HAP-1 (cell line): ENCODE results near the gene DEFB131B.

ENCODE experiments used
- DNase-seq, 2 experiments: peaks; one replicate each; pipeline ENCODE4 v3.0.0-alpha.2; 2016 to 2020; ENCODE audit warnings: low spot score in 2 of 2
- H3K27me3 ChIP-seq: fragments of 250-450 bp; sonication (Bioruptor Pico); 2 replicates; pipeline ENCODE4 v1.5.1; 2020; ENCODE audit warnings: low read depth, mild to moderate bottlenecking, moderate library complexity
- H3K36me3 ChIP-seq: fragments of 250-450 bp; sonication (Bioruptor Pico); replicated peaks from 2 replicates; pipeline ENCODE4 v1.5.1; 2020; ENCODE audit warnings: mild to moderate bottlenecking
- H3K4me1 ChIP-seq: fragments of 250-450 bp; sonication (Bioruptor Pico); 2 replicates; pipeline ENCODE4 v1.5.1; 2020; ENCODE audit warnings: mild to moderate bottlenecking
- H3K4me3 ChIP-seq: fragments of 250-450 bp; sonication (Bioruptor Pico); 2 replicates; pipeline ENCODE4 v1.5.1; 2020; ENCODE audit warnings: mild to moderate bottlenecking, moderate library complexity
- H3K9me3 ChIP-seq: fragments of 250-450 bp; sonication (Bioruptor Pico); 2 replicates; pipeline ENCODE4 v1.5.1; 2020; ENCODE audit warnings: mild to moderate bottlenecking, moderate library complexity
- in situ Hi-C: fragments of 300-500 bp; cut with MboI; formaldehyde crosslinking; loops from 3 replicates; pipeline ENCODE4 v1.14.3; 2020; ENCODE audit warnings: low sequenced_read_pairs, inconsistent platforms, mixed read lengths

DEFB131B gene

DNA sequence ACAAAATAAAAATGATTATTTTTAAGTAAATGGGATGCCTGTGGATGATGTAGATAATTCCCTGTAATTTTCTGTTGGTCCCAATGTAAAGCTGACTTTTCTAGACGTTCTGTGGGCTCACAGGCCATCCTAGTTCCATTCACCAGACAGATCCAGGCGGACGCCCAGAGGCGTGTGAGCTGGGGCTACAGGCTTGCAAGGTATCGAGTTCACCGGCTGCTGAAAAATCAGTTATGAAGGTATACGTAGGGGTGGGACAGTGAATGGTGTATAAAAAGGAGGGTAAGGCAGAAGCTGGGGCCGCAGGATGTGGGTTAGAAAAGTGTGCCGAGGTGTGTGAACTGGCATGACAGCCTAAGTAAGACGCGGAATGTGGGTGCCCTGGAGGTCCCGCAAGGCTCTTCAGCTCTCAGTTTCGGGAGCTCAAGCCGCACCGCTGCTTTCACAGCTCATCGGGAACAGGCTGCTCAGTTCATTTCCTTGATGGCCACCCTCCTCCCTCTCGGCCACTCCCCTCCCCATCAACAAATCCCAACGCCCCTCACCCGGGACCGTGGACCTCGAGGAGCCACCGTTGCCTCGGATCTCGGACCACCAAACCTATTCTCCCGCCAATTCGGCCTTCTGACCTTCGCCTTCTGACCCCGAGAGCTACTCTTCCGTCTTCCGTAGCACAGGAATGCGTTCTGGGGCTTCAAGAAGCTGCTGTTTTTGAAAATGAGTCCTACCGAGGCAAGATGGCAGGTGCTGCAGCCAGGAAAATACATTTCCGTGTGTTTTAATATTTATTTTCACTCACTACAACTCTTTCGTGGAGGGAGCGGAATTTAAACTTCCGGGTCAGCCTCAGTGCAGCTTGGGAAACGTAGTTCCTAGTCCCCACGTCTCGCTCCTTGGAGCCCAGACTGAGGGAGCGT is 49.8 kb downstream of the DEFB131B start, which contains the start of gene XNDC1N:
TSS of gene XNDC1N (minus strand) at position 775 of the 917 bp plus-strand sequence. CDS start 5,241 bp downstream, outside the sequence.
- Histone ChIP-seq H3K4me1 (peaks cover 12% of the 10 kb centered on the region), H3K9me3 (no peaks in the 10 kb centered on the region), H3K36me3 (peaks cover 11% of the 10 kb centered on the region), H3K27me3 (no peaks in the 10 kb centered on the region), H3K4me3 (peak within 1 kb of the TSS; percentile 80)
- in situ Hi-C loops, result no loop called here
- DNase-seq, result peak; percentile 81 to 84

DNA sequence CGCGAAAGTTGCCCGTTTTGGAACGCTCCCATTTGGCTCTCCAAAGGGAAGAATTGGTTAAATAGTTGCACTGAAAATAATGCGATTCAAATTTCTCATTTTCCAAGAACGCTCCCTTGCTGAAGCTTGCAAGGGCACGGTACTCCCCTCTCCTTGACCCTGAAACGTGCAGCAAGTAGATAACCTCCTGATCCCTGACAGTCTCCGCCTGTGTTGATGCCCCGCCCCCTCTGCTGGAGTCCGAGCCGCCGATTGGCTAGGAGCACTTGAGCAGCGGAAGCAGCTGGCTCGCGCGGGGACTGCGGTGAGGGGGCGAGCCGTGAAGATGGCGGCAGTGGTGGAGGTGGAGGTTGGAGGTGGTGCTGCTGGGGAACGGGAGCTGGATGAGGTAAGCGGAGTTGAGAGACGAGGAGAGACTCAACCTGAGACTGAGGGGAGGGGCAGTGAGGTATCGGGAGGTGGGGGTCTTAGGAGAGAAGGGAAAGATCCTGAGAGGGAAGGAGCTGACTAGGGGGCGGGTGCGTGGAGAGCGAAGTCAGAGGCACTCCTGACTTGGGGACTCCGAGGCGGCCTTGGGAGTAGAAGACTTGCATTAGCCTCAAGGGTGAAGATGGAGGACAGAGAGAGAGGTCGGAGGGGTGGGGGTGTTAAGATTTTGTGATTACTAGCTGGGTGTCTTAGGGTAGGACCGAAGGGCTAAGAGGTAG is 50.6 kb downstream of the DEFB131B start, which contains the start of gene RNF121:
TSS of gene RNF121 (plus strand) at position 310 of the 707 bp plus-strand sequence. CDS start at position 326, 16 bp downstream.
- Histone ChIP-seq H3K9me3 (no peaks in the 10 kb centered on the region), H3K4me3 (peak within 1 kb of the TSS; percentile 80), H3K4me1 (peaks cover 12% of the 10 kb centered on the region), H3K27me3 (no peaks in the 10 kb centered on the region), H3K36me3 (peaks cover 11% of the 10 kb centered on the region)
- peak; percentile 96 to 99 for DNase-seq
- in situ Hi-C loops, result no loop called here

DNA sequence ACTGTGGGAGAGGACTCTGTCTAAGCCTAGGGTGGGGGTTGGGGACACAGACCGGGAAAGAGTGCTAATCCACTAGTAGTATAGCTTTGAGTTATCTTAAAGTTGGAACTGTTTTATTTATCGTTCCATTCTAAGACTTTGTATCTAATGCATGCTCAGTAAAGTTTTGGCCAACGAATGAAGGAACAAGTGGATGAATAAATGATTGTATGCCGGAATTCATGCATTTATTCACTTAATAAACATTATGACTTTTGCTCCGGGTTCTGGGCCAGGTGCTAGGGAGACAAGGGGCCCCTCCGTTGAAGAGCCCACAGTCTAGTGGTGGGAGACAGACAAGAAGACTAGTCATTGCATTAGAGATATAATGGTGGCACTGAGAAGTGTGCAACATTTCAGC is 51.2 kb downstream of the DEFB131B start:
- no peaks in the 10 kb centered on the region for H3K9me3 ChIP-seq
- peaks cover 11% of the 10 kb centered on the region for H3K36me3 ChIP-seq
- H3K27me3 ChIP-seq, result no peaks in the 10 kb centered on the region
- in situ Hi-C loops, result no loop called here
- H3K4me1 ChIP-seq, result peaks cover 12% of the 10 kb centered on the region
- peak overlapping the region; percentile 80 for H3K4me3 ChIP-seq
- no peak for DNase-seq

DNA sequence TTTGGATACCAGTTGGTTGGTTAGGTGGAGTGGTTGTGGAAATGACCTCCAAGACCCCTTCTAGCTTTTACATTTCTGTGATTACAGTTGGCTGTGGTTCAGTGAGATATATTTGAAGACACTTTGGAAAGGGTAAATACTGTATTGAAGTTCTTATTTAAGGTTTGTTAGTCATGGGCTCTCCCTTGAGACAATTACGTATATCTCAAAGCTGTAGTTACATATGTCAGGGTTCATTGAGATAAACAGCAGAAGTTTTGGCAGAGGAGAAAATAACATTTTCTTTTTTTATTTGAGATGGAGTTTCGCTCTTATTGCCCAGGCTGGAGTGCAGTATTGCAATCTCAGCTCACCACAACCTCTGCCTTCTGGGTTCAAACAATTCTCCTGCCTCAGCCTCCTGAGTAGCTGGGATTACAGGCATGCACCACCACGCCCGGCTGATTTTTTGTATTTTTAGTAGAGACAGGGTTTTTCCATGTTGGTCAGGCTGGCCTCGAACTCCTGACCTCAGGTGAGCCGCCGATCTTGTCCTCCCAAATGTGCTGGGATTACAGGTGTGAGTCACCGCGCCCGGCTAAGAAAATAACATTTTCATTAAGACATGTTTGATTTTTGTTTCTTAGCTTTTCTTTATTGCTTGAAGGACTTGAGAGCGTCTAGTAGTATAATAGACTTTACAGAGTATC is 52.4 kb downstream of the DEFB131B start:
- no peaks in the 10 kb centered on the region for H3K9me3 ChIP-seq
- no peaks in the 10 kb centered on the region for H3K27me3 ChIP-seq
- no peak overlapping the region for H3K4me3 ChIP-seq
- no peak for DNase-seq
- H3K4me1 ChIP-seq, result peaks cover 12% of the 10 kb centered on the region
- peaks cover 6% of the 10 kb centered on the region for H3K36me3 ChIP-seq
- in situ Hi-C loops, result no loop called here

DNA sequence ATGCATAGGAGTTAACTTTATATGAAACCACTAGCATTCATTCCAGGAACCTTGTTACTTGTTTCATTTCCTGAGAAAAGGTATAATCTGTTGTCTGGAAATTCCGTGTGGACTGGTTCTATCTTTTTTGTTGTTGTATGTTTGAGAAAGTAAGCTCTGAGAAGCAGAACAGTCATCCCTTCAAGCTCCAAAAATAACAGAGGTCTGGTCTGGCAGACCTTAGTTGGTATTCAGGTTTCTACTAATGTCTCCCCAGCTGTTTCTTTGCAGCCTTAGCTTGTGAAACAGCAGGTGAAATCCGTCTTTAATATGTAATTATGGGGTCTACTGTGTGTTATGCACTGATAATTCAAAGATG is 53.0 kb downstream of the DEFB131B start:
- Histone ChIP-seq H3K4me3 (no peak overlapping the region), H3K9me3 (no peaks in the 10 kb centered on the region), H3K27me3 (no peaks in the 10 kb centered on the region), H3K4me1 (peaks cover 12% of the 10 kb centered on the region), H3K36me3 (peaks cover 5% of the 10 kb centered on the region)
- DNase-seq, result no peak
- in situ Hi-C loops, result no loop called here

DNA sequence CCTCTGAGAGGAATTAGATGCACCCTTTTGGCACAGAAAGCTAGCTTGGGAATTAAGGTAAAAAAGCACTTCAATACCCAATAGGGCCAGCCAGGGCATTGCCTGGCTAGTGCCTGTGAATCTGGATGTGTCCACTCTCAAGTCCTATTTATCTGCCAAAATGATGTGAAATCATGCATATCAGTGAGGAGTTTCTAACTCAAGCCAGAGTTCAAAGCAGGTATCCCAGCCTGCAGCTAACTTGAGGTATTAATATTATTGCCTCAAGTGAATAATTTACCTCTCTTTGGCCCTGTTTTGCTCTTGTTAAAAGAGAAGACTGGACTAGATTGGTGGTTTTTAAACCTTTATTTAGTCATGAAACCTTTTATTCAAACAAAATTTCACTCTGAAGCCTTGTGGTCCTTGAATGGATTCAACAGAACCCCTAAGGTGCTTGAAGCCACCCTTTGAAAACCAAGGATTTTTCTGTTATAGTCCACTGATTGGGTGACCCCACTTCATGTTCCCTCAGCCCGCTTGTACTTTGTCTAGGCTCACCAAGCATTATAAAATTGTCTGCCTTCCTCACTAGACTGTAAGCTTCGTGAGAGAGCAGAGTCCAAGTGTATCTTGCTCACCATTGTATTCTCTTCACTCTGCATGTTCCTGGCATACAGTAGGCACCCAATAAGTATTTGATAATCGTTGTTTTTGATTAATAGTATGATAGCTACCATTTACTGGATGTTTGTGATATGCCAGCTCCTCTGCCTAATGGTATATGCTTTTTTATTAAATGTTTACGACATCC is 55.1 kb downstream of the DEFB131B start:
- DNase-seq, result no peak
- in situ Hi-C loops, result no loop called here
- no peaks in the 10 kb centered on the region for H3K9me3 ChIP-seq
- H3K4me1 ChIP-seq, result peaks cover 10% of the 10 kb centered on the region
- H3K27me3 ChIP-seq, result no peaks in the 10 kb centered on the region
- no peak overlapping the region for H3K4me3 ChIP-seq
- no peaks in the 10 kb centered on the region; the same call in 1 of the 2 replicates for H3K36me3 ChIP-seq
